SK-N-SH treated with all-trans-retinoic acid at 6 μM for 48 hours (cell line): ENCODE measurements around the gene HIP1.

ENCODE experiments used
- ARNTL ChIP-seq: fragments of 450-650 bp; formaldehyde crosslinking; IDR thresholded peaks from 2 replicates; pipeline ENCODE4 v1.5.0; 2020; ENCODE audit warnings: low read depth, mild to moderate bottlenecking, moderate library complexity, borderline replicate concordance
- CSDC2 ChIP-seq: fragments of 250-450 bp; sonication (Bioruptor Pico); IDR thresholded peaks from 2 replicates; pipeline ENCODE4 v1.5.0; 2020; ENCODE audit warnings: mild to moderate bottlenecking, moderate library complexity
- CSRNP3 ChIP-seq: fragments of 250-450 bp; sonication (Bioruptor Pico); IDR thresholded peaks from 2 replicates; pipeline ENCODE4 v1.5.1; 2021; ENCODE audit warnings: mild to moderate bottlenecking, moderate library complexity
- ESRRG ChIP-seq: fragments of 250-450 bp; sonication (Bioruptor Pico); IDR thresholded peaks from 2 replicates; pipeline ENCODE4 v1.6.1; 2021; ENCODE audit warnings: mild to moderate bottlenecking
- ISL1 ChIP-seq: fragments of 250-450 bp; sonication (Bioruptor Pico); IDR thresholded peaks from 2 replicates; pipeline ENCODE4 v2.1.2; 2022; ENCODE audit warnings: mild to moderate bottlenecking, moderate library complexity
- PATZ1 ChIP-seq: fragments of 250-450 bp; sonication (Bioruptor Pico); IDR thresholded peaks from 2 replicates; pipeline ENCODE4 v1.8.0; 2020; ENCODE audit warnings: mild to moderate bottlenecking, moderate library complexity, borderline replicate concordance
- POU6F1 ChIP-seq: fragments of 250-450 bp; sonication (Bioruptor Pico); IDR thresholded peaks from 2 replicates; pipeline ENCODE4 v1.8.0; 2021; ENCODE audit warnings: low read depth, mild to moderate bottlenecking, moderate library complexity, borderline replicate concordance
- RARB ChIP-seq: fragments of 250-450 bp; sonication (Bioruptor Pico); IDR thresholded peaks from 2 replicates; pipeline ENCODE4 v1.8.0; 2021; ENCODE audit warnings: mild to moderate bottlenecking, moderate library complexity
- TCF4 ChIP-seq: fragments of 250-450 bp; sonication (Bioruptor Pico); IDR thresholded peaks from 2 replicates; pipeline ENCODE4 v1.8.0; 2021; ENCODE audit warnings: mild to moderate bottlenecking, moderate library complexity, borderline replicate concordance
- TOX ChIP-seq: fragments of 250-450 bp; sonication (Bioruptor Pico); IDR thresholded peaks from 2 replicates; pipeline ENCODE4 v1.8.0; 2021; ENCODE audit warnings: mild to moderate bottlenecking, moderate library complexity, borderline replicate concordance
- TSHZ2 ChIP-seq: fragments of 250-450 bp; sonication (Bioruptor Pico); IDR thresholded peaks from 2 replicates; pipeline ENCODE4 v1.5.0; 2020; ENCODE audit warnings: mild to moderate bottlenecking, moderate library complexity
- ZNF8 ChIP-seq: fragments of 450-650 bp; formaldehyde crosslinking; IDR thresholded peaks from 2 replicates; pipeline ENCODE4 v1.5.0; 2020; ENCODE audit warnings: mild to moderate bottlenecking, moderate library complexity
- TF ChIP-seq, protein P1 (sequence below): fragments of 250-450 bp; sonication (Bioruptor Pico); IDR thresholded peaks from 2 replicates; pipeline ENCODE4 v1.5.1; 2020; ENCODE audit warnings: low read depth, mild to moderate bottlenecking, moderate library complexity

GRCh38 chr7:75756991-75757676, 18.4 kb upstream of the HIP1 start:
- TF ChIP-seq TOX (CRISPR knock-in tag): no peak
- no peak for TF ChIP-seq TSHZ2 (CRISPR knock-in tag)
- TF ChIP-seq PATZ1 (CRISPR knock-in tag): no peak
- TF ChIP-seq, protein P1, sequence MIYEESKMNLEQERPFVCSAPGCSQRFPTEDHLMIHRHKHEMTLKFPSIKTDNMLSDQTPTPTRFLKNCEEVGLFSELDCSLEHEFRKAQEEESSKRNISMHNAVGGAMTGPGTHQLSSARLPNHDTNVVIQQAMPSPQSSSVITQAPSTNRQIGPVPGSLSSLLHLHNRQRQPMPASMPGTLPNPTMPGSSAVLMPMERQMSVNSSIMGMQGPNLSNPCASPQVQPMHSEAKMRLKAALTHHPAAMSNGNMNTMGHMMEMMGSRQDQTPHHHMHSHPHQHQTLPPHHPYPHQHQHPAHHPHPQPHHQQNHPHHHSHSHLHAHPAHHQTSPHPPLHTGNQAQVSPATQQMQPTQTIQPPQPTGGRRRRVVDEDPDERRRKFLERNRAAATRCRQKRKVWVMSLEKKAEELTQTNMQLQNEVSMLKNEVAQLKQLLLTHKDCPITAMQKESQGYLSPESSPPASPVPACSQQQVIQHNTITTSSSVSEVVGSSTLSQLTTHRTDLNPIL (CRISPR knock-in tag): no peak
- TF ChIP-seq POU6F1: no peak
- TF ChIP-seq CSRNP3 (CRISPR knock-in tag): no peak
- no peak for TF ChIP-seq RARB (CRISPR knock-in tag)
- no peak for TF ChIP-seq ESRRG (CRISPR knock-in tag)
- TF ChIP-seq CSDC2 (CRISPR knock-in tag): no peak
- TF ChIP-seq ARNTL (CRISPR knock-in tag): no peak
- TF ChIP-seq TCF4: no peak
- no peak for TF ChIP-seq ZNF8 (CRISPR knock-in tag)
- TF ChIP-seq ISL1 (CRISPR knock-in tag): no peak
